HepG2 (cell line): ENCODE results near the gene TTLL10. TPM values are rescaled to one million over a fixed set of nuclear protein-coding genes. Genes with fewer than 3 reads are reported as not detected.

Source experiments
- ATAC-seq: fragments of 200-7000 bp; cut with Tn5 transposase; 3 replicates; pipeline ENCODE4 v1.9.1; 2020; ENCODE audit warnings: mild to moderate bottlenecking, moderate library complexity
- BruUV-seq: library from RNA; stranded (reverse); fragments of 400-500 nt; replicated peaks from 2 replicates; lab custom pipeline; 2021; lab: Mats Ljungman, UMichigan
- CTCF ChIA-PET: fragments of 300-600 bp; formaldehyde crosslinking; extraction: SDS; loops from one replicate; lab custom pipeline; 2021; ENCODE audit warnings: low total read pairs, inconsistent platforms, low intra/inter-chr PET ratio; lab: Yijun Ruan, JAX
- POLR2A ChIA-PET: fragments of 350-600 bp; sonication (Branson Sonifier 250); formaldehyde crosslinking; loops from one replicate; lab custom pipeline; 2020; ENCODE audit warnings: antibody characterized with exemption, inconsistent platforms; lab: Yijun Ruan, JAX
- DNase-seq: peaks from one replicate; pipeline ENCODE4 v3.0.0-alpha.2; 2015; ENCODE audit warnings: low spot score
- FAIRE-seq: peaks from 3 replicates; lab custom pipeline; 2011; peaks lifted over from hg19 to GRCh38; lab: Jason Lieb, UNC
- H2AFZ ChIP-seq: one replicate; pipeline ENCODE4 v1.6.1; 2011; ENCODE audit warnings: low read length, inconsistent platforms
- H3K27ac ChIP-seq: fragments of 300-600 bp; 3 replicates; pipeline ENCODE4 v1.8.0; 2011; ENCODE audit warnings: mixed run types, mild to moderate bottlenecking, mixed read lengths, low read length, inconsistent platforms; ENCODE audit not compliant: insufficient read depth; ENCODE audit errors: extremely low read length
- H3K27me3 ChIP-seq, 2 experiments: fragments of 200-600 bp in 1 of 2; 2 replicates in 1 of 2; 3 replicates in 1 of 2; pipeline versions ENCODE4 v1.6.0 to v1.8.0; 2011; ENCODE audit warnings: low read length in 2 of 2, mild to moderate bottlenecking in 2 of 2, moderate library complexity in 2 of 2, inconsistent platforms in 1 of 2; ENCODE audit not compliant: insufficient read depth in 2 of 2, control insufficient read depth in 1 of 2
- H3K36me3 ChIP-seq, 2 experiments: fragments of 200-600 bp in 1 of 2; replicated peaks in 1 of 2; 2 replicates in 1 of 2; 3 replicates in 1 of 2; pipeline versions ENCODE4 v1.5.1 to v1.8.0; 2011; ENCODE audit warnings: low read length in 2 of 2, inconsistent platforms in 1 of 2; ENCODE audit not compliant: insufficient read depth in 2 of 2, control insufficient read depth in 1 of 2
- H3K4me1 ChIP-seq: 2 replicates; pipeline ENCODE4 v1.5.1; 2012; ENCODE audit warnings: low read length, inconsistent platforms; ENCODE audit not compliant: insufficient read depth
- H3K4me2 ChIP-seq: 2 replicates; pipeline ENCODE4 v1.6.0; 2011; ENCODE audit warnings: low read depth, low read length, inconsistent platforms
- H3K4me3 ChIP-seq, 3 experiments: fragments of 200-600 bp in 1 of 3; sonication (generic), shearing (Covaris generic) in 1 of 3; replicated peaks in 1 of 3; 2 replicates each; pipeline ENCODE4 v1.5.1; 2011 to 2016; ENCODE audit warnings: low read length in 3 of 3, inconsistent platforms in 2 of 3, low read depth in 2 of 3, mild to moderate bottlenecking in 2 of 3, control low read depth in 1 of 3, mixed read lengths in 1 of 3; ENCODE audit not compliant: insufficient read depth in 1 of 3
- H3K79me2 ChIP-seq: one replicate; pipeline ENCODE4 v1.6.1; 2011; ENCODE audit warnings: low read length, inconsistent platforms; ENCODE audit not compliant: insufficient read depth
- H3K9ac ChIP-seq: 2 replicates; pipeline ENCODE4 v1.6.0; 2011; ENCODE audit warnings: mild to moderate bottlenecking, low read depth, low read length, inconsistent platforms; ENCODE audit not compliant: insufficient read depth
- H3K9me3 ChIP-seq: 2 replicates; pipeline ENCODE4 v1.5.1; 2012; ENCODE audit warnings: mild to moderate bottlenecking, low read length
- H4K20me1 ChIP-seq: 2 replicates; pipeline ENCODE4 v1.6.0; 2011; ENCODE audit warnings: inconsistent platforms, mild to moderate bottlenecking, low read length, moderate library complexity; ENCODE audit not compliant: insufficient read depth
- HMGA1 ChIP-seq: sonication (generic); formaldehyde crosslinking; conservative IDR thresholded peaks from 2 replicates; pipeline ENCODE4 v1.4.0; 2020; ENCODE audit warnings: missing genetic modification reagents
- HNRNPLL ChIP-seq: fragments of 200-400 bp; formaldehyde crosslinking; IDR thresholded peaks from 2 replicates; pipeline ENCODE4 v1.6.1; 2017; ENCODE audit warnings: mild to moderate bottlenecking, low read depth, low read length; ENCODE audit not compliant: poor library complexity, severe bottlenecking
- KDM2A ChIP-seq: sonication (generic); formaldehyde crosslinking; IDR thresholded peaks from 2 replicates; pipeline ENCODE4 v1.4.0; 2020; ENCODE audit warnings: low read depth, missing genetic modification reagents, borderline replicate concordance
- MIER3 ChIP-seq: IDR thresholded peaks from 2 replicates; pipeline ENCODE4 v1.6.1; 2016; ENCODE audit warnings: missing compliant biosample characterization, borderline replicate concordance
- PBX3 ChIP-seq: sonication (generic); formaldehyde crosslinking; IDR thresholded peaks from 2 replicates; pipeline ENCODE4 v1.8.1; 2023; ENCODE audit warnings: missing genetic modification reagents, inconsistent platforms, borderline replicate concordance
- POLR2AphosphoS5 ChIP-seq: IDR thresholded peaks from 2 replicates; pipeline ENCODE4 v1.6.1; 2012; ENCODE audit warnings: low read depth, low read length
- RCOR2 ChIP-seq: IDR thresholded peaks from 2 replicates; pipeline ENCODE4 v1.6.1; 2016; ENCODE audit warnings: missing biosample characterization, missing genetic modification reagents
- TBX2 ChIP-seq: sonication (generic); formaldehyde crosslinking; IDR thresholded peaks from 2 replicates; pipeline ENCODE4 v1.5.0; 2020; ENCODE audit warnings: missing genetic modification reagents, mild to moderate bottlenecking, borderline replicate concordance
- TIGD3 ChIP-seq: sonication (generic); formaldehyde crosslinking; IDR thresholded peaks from 2 replicates; pipeline ENCODE4 v1.5.1; 2020; ENCODE audit warnings: mild to moderate bottlenecking, missing genetic modification reagents, borderline replicate concordance
- ZIK1 ChIP-seq: sonication (generic); formaldehyde crosslinking; IDR thresholded peaks from 2 replicates; pipeline ENCODE4 v1.5.0; 2020; ENCODE audit warnings: mild to moderate bottlenecking, low read depth, missing genetic modification reagents, borderline replicate concordance
- ZNF3 ChIP-seq: IDR thresholded peaks from 2 replicates; pipeline ENCODE4 v1.7.0; 2017; ENCODE audit warnings: inconsistent platforms
- ZNF546 ChIP-seq: sonication (generic); formaldehyde crosslinking; conservative IDR thresholded peaks from 2 replicates; pipeline ENCODE4 v1.8.1; 2023; ENCODE audit warnings: mild to moderate bottlenecking, missing genetic modification reagents
- ZNF557 ChIP-seq: sonication (generic); formaldehyde crosslinking; IDR thresholded peaks from 2 replicates; pipeline ENCODE4 v1.4.0; 2020; ENCODE audit warnings: missing genetic modification reagents
- ZNF619 ChIP-seq: sonication (generic); formaldehyde crosslinking; IDR thresholded peaks from 2 replicates; pipeline ENCODE4 v1.4.0; 2020; ENCODE audit warnings: mild to moderate bottlenecking, missing genetic modification reagents
- ZNF639 ChIP-seq: conservative IDR thresholded peaks from 2 replicates; pipeline ENCODE4 v1.6.1; 2018; ENCODE audit warnings: missing genetic modification reagents
- ZSCAN22 ChIP-seq: sonication (generic); formaldehyde crosslinking; IDR thresholded peaks from 2 replicates; pipeline ENCODE4 v1.4.0; 2020; ENCODE audit warnings: mild to moderate bottlenecking, missing genetic modification reagents
- WGBS: methylation state at CpG from one replicate; pipeline ENCODE4 v1.1.6; 2017; ENCODE audit warnings: low lambda C conversion rate; 5-methylcytosine and 5-hydroxymethylcytosine counted together
- in situ Hi-C: cut with HindIII; loops from 2 replicates; pipeline ENCODE4 v1.10.0; 2017; ENCODE audit warnings: low pct_unique_long_range_greater_than_20kb; ENCODE audit not compliant: extremely low pct_ligation_motif_present
- intact Hi-C: fragments of 100-400 bp; cut with micrococcal nuclease; formaldehyde crosslinking; loops from one replicate; pipeline ENCODE4 v1.10.0; 2022; ENCODE audit not compliant: unreplicated experiment
- polyA plus RNA-seq, 8 experiments: library from polyadenylated mRNA; depleted of rRNA in 3 of 8; stranded (reverse) in 7 of 8; unstranded in 1 of 8; fragments of >200 nt; fragmentation: Illumina TruSeq in 4 of 8; extraction: Trizol in 4 of 8; gene quantifications; 2 replicates each; pipeline versions ENCODE4 v1.2.1 to v1.2.3, GENCODE V29; 2011 to 2016; ENCODE audit warnings: low read depth in 4 of 8, missing spikeins in 1 of 8, mixed read lengths in 1 of 8; ENCODE audit not compliant: insufficient read depth in 1 of 8
- total RNA-seq, 5 experiments: library from RNA; depleted of rRNA; stranded (reverse); fragments of >200 nt; fragmentation: Illumina TruSeq; extraction: Trizol; gene quantifications; 2 replicates each; pipeline ENCODE4 v1.2.3, GENCODE V29; 2016; ENCODE audit warnings: low read depth in 1 of 5
- TF ChIP-seq, protein P1 (sequence below): sonication (generic); formaldehyde crosslinking; IDR thresholded peaks from 2 replicates; pipeline ENCODE4 v1.8.1; 2023; ENCODE audit warnings: missing genetic modification reagents, mild to moderate bottlenecking, borderline replicate concordance
- TF ChIP-seq, protein P2 (sequence below): IDR thresholded peaks from 2 replicates; pipeline ENCODE4 v1.6.1; 2016; ENCODE audit warnings: missing compliant biosample characterization, missing genetic modification reagents, borderline replicate concordance

Gene TTLL10
- total and polyA plus RNA-seq, 2 of the 13 experiments (the other 11 are each of a cell fraction or from before 2014, with no cell fraction given): not detected

- CTCF ChIA-PET: no interaction called here
- 60% methylated on average over 10 of the region's 37 CpGs for WGBS
- peak; percentile 33 for ATAC-seq
- peak; percentile 16; the same call in 1 of the 2 replicates for TF ChIP-seq TBX2 (CRISPR knock-in tag)
- TF ChIP-seq ZNF546 (CRISPR knock-in tag): no peak
- TF ChIP-seq TIGD3 (CRISPR knock-in tag): no peak
- TF ChIP-seq POLR2AphosphoS5: no peak
- TF ChIP-seq ZNF639: no peak
- TF ChIP-seq ZNF619 (CRISPR knock-in tag): no peak
- TF ChIP-seq MIER3 (CRISPR knock-in tag): no peak; the same call in 1 of the 2 replicates
- TF ChIP-seq ZIK1: no peak
- TF ChIP-seq, protein P1, sequence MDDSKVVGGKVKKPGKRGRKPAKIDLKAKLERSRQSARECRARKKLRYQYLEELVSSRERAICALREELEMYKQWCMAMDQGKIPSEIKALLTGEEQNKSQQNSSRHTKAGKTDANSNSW (CRISPR knock-in tag): 0 out of 2 replicates have a peak, but pooled peaks have one; percentile 37
- TF ChIP-seq ZNF3 (CRISPR knock-in tag): no peak
- TF ChIP-seq, protein P2, sequence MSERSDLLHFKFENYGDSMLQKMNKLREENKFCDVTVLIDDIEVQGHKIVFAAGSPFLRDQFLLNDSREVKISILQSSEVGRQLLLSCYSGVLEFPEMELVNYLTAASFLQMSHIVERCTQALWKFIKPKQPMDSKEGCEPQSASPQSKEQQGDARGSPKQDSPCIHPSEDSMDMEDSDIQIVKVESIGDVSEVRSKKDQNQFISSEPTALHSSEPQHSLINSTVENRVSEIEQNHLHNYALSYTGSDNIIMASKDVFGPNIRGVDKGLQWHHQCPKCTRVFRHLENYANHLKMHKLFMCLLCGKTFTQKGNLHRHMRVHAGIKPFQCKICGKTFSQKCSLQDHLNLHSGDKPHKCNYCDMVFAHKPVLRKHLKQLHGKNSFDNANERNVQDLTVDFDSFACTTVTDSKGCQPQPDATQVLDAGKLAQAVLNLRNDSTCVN (CRISPR knock-in tag): no peak
- TF ChIP-seq HMGA1 (CRISPR knock-in tag): no peak
- TF ChIP-seq RCOR2 (CRISPR knock-in tag): no peak
- no peak for TF ChIP-seq PBX3 (CRISPR knock-in tag)
- TF ChIP-seq HNRNPLL: peak; percentile 13
- peak; percentile 49; the same call in 1 of the 2 replicates for TF ChIP-seq KDM2A
- no peak for TF ChIP-seq ZNF557 (CRISPR knock-in tag)
- no peak for TF ChIP-seq ZSCAN22 (CRISPR knock-in tag)
Measured at GRCh38 chr1:1168451-1169411, 4.9 kb upstream of the TTLL10 start.

More at GRCh38 chr1:1168451-1169411, 4.9 kb upstream of the TTLL10 start:
- Histone ChIP-seq H3K27me3 (peaks cover 11 to 25% of the 10 kb centered on the region in 2 experiments), H2AFZ (no peak overlapping the region), H3K27ac (no peak overlapping the region), H4K20me1 (no peaks in the 10 kb centered on the region), H3K9me3 (no peaks in the 10 kb centered on the region), H3K4me3 (peak overlapping the region in 2 of 3 experiments; percentile 34 to 60; a peak in 3 of 6 replicates), H3K79me2 (no peaks in the 10 kb centered on the region), H3K4me2 (peak overlapping the region; percentile 76), H3K36me3 (no peaks in the 10 kb centered on the region), H3K9ac (no peak overlapping the region), H3K4me1 (peaks cover 62% of the 10 kb centered on the region)
- FAIRE-seq (peak; percentile 12), DNase-seq (peak; percentile 64)
- intact Hi-C loops (loop anchor here (1.0 kb wide), 1 partner anchor 44 kb away; no protein-coding TSS in a partner anchor), in situ Hi-C loops (no loop called here)
- no TSS peak for BruUV-seq
- POLR2A ChIA-PET: interaction anchor here (1.0 to 7.4 kb wide), 6 partner anchors 10 to 162 kb away, joined by 3 to 93 read pairs (median 4); partner anchors contain the start of genes B3GALT6 and SDF4
